ENCODE results near the gene SPATA3.

Gene SPATA3

DNA sequence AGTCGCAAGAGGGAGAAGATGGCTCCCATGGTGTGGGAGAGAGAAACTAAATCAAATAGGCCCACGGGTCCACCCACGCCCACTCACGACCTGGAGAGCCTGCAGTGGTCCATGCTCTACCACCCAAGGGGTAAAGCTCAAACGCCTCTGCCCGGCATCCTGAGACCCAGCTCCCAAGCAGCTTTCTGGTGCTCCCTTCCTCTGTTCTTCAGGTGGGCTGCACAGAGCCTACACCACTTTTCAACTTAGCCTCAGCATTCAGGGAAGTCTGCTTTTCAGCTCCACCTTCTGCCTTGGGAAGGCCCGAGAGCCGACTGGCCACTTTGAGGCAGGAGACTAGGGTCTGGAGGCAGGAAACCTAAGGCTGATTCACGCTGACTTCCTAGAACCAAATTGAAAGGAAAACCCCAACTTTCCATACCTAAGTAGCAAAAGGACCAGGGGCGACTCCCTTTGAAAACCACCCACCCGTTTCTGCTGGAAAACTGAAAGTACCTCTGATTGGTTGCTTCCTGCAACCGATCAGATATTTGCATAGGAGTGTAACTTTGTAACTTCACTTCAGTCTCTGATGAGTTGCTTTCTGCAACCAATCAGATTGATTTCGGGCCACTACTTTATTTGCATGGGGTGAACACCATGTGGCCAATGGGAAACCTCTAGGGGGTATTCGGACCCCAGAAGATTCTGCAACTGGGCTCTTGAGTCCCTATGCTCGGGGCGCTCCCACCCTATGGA, 26.8 kb upstream of the SPATA3 start:
- DNase-seq (ENCODE audit: low read depth) = no peak

DNA sequence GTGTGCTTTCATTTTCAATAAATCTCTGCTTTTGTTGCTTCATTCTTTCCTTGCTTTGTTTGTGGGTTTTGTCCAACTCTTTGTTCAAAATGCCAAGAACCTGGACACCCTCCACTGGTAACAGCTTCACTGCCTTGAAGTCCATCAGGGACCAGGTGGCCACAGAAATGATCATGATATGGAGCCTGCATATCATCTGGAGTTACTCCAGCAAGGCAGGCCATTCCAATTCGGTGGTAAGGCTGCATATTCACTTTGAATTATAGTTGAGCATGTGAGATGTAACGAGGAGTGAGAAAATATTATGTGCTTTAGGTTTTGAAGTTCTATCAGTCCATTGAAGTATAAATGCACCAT, 26.3 kb upstream of the SPATA3 start:
- DNase-seq (ENCODE audit: low read depth) = no peak

DNA sequence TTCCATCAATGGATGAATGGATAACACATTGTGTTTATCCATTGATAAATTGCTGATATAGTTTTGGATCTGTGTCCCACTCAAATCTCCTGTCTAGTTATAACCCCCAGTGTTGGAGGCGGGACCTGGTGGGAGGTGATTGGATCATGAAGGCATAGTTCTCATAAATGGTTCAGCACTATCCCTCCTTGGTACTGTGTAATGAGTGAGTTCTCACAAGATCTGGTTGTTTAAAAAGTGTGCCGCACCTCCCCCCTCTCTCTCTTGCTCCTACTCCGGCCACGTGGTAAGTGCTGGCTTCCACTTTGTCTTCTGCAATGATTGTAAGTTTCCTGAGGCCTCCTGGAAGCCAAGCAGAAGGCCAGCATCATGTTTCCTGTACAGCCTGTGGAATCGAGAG, 23.9 kb upstream of the SPATA3 start:
- no peak for DNase-seq (ENCODE audit: low read depth)

DNA sequence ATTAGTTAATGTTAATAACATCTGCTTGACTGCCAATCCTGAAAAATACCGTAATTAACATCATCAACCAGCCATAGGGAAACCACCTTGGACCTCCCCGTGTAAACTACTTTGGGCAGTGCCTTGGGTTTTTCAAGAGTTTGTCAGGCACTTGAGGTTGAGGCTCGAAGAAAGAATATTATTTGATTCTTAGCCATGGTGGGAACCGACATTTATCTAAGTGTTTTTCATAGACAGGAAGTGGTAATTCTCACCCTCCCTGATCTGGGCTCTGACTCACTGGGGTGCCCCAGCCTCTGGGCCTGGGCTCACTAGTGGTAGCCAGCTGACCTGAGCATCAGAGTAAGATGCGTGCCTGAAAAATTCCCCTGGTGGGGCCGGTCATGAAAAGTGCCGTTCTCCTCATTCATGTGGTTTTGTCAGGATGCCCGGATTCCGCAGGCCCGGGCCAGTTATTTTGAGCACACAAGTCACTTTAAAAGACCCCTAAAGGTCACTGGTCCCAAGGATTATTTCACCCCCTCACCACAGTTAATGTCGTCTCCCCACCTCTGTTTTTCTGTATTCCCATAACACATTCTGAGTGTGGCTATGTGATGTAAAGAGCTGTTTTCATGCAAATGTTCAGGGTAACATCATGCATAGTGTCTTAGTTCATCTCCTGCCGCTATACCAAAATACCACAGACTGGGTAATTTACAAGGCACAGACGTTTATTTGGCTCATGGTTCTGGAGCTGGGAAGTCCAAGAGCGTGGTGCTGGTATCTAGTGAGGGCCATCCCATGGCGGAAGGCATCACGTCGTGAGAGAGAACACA, 21.6 kb upstream of the SPATA3 start:
- DNase-seq (ENCODE audit: low read depth) = no peak

DNA sequence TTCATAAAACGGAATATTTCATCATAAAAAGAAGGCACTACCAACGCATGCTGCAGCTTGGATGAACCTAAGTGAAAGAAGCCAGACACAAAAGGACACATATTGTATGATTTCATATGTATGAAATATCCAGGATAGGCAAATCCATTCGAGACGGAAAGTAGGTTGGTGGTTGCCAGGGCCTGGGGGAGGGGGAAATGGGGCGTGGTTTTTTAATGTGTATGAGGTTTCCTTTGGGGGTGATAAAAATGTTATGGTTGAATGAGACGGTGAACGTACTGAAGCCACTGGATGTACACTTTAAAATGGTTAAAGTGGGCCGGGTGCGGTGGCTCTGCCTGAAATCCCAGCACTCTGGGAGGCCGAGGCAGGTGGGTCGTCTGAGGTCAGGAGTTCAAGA, 20.0 kb upstream of the SPATA3 start:
- DNase-seq (ENCODE audit: low read depth) = no peak

DNA sequence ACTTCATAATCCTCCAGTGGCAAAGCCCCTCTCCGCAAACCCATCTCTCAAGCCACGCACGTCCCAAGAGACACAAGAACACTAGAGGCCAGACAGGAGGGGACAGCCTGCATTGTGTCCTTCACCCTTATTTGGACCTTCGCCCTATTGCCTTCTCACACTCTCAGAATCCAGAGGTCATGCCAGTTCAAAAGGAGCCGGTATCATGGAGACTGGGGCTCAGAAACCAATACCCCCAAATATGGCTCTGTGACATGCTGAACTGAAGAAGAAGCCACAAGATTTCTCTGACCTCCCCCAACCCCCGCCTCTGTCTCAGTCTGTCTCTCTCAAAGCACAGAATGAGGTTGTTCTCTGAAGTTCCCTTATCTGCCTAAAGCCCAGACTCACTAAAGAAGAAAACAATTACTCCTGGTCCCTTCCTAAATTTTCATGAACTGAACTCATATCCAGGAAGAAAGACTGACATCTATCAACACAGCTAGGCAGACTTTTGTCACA, 19.2 kb upstream of the SPATA3 start:
- DNase-seq (ENCODE audit: low read depth) = no peak

DNA sequence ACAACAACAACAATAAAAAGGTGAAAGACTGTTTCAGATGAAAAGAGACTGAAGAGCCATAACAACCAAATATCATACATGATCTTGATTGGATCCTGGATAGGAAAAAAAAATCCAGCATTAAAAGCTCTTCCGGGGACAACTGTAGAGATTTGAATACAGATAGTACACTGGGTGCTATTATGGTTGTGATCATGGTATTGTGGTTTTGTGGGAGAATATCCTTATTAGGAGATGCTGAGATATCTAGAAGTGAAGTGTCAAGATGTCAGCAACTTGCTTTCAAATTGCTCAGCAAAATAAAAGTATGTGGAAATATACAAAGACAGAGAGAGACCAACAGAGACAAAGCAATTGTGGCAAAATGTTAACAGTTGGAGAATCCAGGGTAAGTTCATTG, 15.5 kb upstream of the SPATA3 start:
- no peak for DNase-seq (ENCODE audit: low read depth)

DNA sequence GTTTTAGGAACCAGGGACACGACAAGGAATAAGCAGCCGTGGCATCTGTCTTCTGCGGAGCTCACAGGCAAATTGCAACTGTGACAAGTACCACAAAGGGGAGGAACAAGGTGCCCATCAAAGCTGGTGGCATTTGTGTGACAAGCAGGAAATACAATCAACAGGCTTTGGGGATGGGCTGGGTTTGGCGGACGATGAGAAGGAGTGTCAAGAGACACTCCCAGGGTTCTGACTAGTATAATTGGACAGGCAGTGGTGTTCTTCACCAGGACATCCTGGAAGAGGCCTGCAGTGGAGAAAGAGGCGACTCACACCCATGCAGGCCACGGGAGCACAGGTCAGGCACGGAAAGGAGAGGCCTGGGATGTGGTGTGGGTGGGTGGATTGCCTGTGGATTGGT, 14.2 kb upstream of the SPATA3 start:
- no peak for DNase-seq (ENCODE audit: low read depth)

DNA sequence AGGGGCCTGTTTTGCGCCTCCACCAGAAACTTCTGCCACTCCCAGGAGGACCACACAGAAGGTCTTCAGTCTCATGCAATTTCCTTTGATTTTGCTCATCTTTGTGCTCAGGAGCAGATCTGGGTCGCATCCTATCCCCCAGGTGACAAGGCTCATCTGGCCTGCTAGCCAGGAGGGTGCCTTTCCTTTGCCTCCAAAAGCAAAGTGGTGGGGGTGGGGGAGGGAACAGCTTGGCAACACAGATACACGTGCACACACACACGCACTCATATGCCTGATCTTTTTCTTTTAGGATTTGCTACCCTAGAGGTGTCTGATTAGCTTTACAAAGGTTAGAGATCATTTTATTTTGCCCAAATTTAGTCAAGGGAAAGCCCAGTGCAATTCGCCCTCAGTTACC, 13.8 kb upstream of the SPATA3 start:
- DNase-seq (ENCODE audit: low read depth) = no peak

DNA sequence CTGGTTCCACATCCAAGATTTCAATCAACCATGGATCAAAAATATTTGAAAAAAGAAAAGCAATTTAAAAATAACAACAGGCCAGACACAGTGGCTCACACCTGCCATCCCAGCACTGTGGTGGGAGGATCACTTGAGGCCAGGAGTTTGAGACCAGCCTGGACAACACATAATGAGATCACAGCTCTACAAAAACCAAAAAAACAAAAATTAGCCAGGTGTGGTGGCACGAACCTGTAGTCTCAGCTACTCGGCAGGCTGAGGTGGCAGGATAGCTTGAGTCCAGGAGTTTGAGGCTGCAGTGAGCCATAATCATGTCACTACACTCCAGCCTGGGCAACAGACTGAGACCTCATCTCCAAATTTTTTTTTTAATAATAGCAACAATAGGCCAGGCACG, 13.4 kb upstream of the SPATA3 start:
- DNase-seq (ENCODE audit: low read depth) = no peak

DNA sequence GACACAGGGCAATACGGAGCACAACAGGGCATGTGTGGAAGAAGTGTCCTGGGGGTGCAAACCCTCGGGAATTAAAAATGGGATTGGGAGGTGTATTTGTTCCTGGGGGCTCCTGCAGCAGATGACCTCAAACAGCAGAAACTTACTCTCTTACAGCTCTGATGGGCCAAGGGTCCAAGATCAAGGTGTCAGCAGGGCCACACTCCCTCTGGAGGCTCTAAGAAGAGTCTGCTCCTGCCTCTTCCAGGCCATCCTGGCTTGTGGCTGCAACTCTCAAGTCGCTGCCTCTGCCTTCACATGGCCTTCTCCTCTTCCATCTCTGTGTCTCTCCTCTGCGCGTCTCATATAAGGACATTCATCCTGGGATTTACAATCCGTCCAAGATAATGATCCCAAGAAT, 12.4 kb upstream of the SPATA3 start:
- DNase-seq (ENCODE audit: low read depth) = no peak

DNA sequence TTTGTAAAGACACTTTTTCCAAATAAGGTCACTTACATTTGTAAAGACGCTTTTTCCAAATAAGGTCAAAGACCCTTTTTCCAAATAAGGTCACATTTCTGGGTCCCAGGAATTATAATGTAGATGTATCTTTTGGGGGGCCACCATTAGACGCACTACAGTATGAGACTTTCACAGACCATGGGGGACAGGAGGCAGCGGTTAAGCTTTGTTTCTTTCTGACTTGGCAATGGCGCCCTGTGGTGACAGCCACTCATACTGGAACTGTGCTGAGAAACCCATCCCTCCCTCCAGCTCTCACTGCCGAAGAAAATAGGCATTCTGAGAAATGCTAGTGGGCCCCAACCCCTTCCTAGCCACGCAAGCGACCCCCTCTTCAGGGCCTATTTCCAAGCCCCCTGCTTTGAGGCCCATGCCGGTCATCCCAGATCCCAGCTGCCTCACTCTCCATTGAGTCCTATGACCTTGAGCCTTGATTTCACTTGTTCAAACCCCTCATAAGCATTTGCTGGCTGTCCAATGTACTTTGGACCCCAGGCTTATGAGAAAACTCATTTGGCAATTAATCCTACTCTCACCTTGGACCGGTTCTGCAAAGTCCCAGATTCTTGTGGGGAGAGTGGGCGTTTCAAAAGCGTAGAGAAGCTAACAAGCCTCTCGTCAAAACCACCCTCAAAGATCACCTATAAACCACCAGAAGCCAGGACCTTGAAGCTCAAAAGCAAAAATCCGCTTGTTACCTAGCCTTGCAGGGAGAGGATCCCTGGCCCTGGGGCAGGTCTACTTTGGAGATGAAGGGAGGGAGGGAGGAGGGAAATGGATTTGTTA, 11.3 kb upstream of the SPATA3 start:
- DNase-seq (ENCODE audit: low read depth) = no peak

DNA sequence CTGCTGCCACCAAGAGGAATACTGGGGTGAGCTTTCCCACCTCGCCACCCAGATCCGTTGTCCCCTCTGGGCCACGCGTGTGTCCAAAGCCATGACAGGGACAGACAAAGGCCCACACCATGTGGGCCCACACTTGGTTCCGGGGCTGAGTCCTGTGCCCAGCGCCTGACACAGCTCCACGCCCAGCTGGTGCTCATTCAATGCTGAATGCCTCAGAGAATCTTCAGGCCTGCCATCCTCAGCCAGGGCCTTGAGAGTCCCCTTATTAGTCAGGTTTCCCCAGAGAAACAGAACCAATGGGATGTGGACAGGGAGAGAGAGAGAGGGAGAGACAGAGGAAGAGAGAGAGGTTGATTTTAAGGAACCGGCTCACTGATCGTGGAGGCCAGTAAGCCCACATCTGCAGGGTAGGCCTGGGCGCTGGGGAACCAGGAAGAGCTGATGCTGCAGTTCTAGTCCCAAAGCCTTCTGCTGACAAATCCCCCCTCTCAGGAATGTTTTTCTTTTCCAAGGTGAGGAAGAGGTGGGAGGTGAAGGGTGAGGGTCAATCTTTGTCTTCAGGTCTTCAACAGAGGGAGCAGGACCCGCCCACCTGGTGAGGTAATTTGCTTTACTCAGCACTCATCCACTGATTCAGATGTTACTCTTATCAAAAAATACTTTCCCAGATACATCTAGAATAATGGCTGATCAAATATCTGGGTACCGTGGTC, 10.2 kb upstream of the SPATA3 start:
- DNase-seq (ENCODE audit: low read depth) = no peak

DNA sequence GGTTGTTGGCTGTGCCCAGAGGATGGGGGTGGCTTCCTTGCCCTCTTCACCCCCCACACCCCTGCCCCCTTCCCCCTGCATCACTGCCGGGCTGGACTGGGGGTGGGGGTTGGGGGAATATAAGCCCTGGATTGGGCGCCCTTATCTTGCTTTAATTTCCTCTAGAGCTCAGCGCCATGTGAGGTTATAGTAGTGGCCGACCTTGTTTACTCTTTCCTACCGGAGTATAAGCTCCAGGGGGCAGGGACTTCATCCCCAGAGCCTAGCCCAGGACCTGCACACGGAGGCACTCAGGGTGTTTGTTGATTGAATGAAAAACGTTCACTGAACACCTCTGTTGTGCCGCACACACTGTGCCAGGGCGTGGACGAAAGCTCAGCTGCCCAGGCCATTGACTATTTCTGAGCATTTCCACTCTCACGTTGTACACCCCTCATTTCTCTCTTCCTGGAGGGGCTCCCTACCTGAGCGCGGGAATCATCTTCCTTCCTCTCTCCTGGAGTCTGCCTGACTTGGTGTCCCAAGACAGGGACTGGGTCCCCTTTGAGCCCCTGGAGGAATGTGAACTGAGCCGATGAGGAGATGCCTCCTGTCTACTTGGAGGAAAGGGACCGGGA, 9.3 kb upstream of the SPATA3 start:
- DNase-seq (ENCODE audit: low read depth) = no peak

DNA sequence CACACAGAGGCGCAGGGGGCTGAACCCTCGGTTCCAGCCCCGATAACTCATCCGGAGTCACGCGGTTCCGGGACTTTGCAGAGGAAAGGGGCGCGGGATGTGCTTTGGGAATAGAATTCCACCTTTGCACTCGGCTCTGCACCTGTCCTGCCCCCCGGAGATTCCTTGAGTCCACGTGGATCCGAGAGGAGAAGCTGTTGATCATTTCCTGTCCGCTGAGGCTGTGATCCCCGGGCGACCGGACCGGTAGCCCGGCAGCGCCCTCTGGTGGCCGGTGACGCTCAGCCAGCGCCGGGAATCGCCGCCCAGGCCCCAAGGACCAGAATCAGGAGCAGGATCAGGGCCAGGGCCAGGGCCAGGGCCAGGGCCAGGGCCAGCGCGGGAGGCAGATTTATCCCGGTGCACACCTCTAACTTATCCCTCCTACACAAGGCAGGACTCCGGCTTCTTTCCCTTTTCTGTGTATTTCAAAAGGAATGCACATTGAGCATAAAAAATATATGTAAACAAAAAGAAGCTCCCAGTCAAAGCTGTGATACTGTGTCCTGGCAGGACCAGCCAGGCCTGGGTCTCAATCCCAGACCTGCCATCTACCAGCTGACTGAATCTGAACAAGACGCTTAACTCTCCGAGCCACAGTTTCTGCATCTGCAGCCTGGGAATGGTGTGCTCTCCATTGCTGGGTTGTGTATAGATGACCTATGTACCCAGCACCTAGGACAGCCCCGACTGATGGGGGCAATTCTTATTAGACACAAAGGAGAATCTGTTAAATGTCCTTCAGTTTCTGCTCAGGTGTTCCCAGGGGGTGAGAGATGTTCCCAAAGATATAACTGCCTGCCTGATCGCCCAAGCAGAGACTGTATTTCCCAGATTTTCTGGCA, 8.5 kb upstream of the SPATA3 start:
- DNase-seq (ENCODE audit: low read depth) = peak; percentile 40

DNA sequence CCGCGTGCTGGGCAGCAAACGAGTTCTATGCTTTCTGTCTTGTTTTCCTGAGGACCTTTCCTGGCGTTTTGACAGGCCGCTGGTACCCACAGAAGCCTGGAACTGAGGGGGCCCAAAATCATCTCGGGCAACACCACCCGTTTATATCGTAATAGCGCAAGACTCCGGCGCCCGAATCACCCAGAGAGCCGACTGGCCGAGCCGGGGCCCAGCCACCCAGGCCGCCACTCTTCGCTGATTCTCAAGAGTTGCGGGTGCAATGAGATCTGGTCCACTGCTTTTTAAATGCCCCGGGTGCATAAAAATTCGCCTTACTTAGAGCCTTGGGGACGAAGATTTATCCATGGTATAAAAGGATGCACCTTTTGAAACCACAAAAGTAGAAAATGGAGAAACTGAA, 6.2 kb upstream of the SPATA3 start:
- DNase-seq (ENCODE audit: low read depth) = no peak

DNA sequence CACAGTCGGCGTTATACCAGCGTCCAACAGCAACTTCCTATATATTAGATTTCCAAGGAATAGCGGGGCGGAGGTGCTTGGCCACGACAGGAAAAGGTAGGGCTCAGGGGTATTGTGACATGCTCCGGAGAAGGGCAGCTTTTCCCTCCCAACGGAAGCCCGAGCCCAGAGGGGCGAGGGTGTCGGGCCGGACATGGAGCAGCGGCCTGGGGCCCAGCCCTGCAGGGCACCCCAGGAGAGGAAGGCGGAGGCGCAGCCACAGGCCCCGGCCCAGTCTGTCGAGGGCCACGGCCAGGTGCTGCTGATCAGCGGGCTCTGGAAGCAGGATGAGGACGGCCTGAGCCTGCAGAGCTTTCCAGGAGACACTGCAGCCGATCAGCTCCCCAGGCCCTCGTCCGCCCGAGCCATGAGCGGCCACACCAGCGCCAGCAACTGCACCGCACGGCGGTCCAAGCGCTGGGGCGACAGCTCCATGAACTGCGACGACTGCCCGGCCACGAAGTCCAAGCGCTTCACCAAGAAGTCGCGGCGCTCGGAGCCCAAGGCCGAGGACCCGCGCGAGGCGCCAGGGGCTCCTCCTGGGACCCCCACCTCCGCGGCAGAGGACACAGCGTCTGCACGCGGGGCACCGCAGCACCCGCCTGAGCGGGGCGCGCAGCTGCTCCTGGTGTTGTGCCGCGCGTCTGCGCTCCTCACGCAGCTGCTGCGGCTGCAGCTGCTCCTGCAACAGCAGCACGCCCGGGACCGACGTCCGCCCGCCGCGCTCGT, 5.6 kb upstream of the SPATA3 start:
- no peak for DNase-seq (ENCODE audit: low read depth)

DNA sequence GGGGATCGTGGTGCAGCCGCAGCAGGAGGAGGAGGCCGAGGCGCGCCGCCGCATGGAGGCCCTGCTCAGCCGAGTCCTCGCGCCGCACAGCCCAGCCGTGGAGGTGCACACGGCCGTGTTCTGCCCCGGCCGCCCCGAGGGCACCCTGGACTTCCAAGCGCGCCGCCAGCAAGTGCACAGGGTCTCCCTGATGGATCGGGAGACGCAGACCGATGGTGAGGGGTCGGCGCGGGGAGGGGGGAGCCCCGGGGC, 5.1 kb upstream of the SPATA3 start:
- no peak for DNase-seq (ENCODE audit: low read depth)

DNA sequence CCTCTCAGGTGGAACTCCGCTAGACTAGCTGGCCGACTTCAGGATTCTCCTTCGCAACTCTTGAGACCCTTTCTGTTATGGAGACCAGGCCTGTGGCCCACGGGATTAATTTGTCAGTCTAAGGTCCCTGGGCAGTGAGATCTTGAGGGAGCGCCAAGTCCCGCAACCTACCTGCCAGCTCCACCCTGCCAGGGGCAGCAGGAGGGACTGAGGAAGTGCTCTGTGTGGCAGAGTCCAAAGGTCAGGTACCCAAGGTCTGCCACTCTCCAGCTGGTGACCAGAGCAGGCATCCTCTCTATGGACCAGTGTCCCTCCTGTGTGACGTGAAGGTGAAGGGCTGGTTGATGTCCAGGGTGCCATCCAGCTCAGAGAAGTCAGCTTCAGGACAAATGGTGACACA, 4.3 kb upstream of the SPATA3 start:
- DNase-seq (ENCODE audit: low read depth) = no peak

DNA sequence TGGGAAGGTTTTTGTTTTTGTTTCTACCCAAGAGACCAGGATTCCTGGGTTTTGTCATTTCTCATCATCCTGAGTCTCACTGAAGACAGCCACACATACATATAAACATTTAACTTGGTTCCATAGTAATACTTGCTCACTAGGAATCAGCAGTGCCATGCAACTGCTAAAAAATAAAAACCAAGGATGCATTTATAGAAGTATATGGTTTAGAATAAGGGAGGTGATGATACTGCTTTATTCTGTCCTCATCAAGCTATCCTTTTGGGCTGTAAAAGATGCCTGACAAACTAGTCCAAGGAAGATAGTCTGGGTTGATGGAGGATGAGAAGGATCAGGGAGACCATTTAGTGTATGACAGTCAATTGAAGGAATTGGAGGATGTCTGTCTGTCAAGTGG, 740 bp downstream of the SPATA3 start:
- no peak for DNase-seq (ENCODE audit: low read depth)

All from fibroblast of the conjunctiva (primary cell).